GM12878 (cell line): ENCODE measurements around the gene VAV2. TPM values are rescaled to one million over a fixed set of nuclear protein-coding genes. Genes with fewer than 3 reads are reported as not detected.

Experiments used
- ATAC-seq: fragments of 200-7000 bp; cut with Tn5 transposase; 3 replicates; pipeline ENCODE4 v1.9.1; 2020; ENCODE audit warnings: mild to moderate bottlenecking, moderate library complexity
- BruUV-seq: library from RNA; stranded (reverse); fragments of 400-500 nt; replicated peaks from 2 replicates; lab custom pipeline; 2021; lab: Mats Ljungman, UMichigan
- CTCF ChIA-PET: fragments of 300-600 bp; sonication (Branson Sonifier 250); formaldehyde crosslinking; extraction: SDS; loops from one replicate; lab custom pipeline; 2021; ENCODE audit warnings: inconsistent platforms; lab: Yijun Ruan, JAX
- POLR2A ChIA-PET: fragments of 350-600 bp; formaldehyde crosslinking; extraction: SDS; loops from one replicate; lab custom pipeline; 2021; ENCODE audit warnings: inconsistent platforms; lab: Charles Lee
- RAD21 ChIA-PET: fragments of 300-600 bp; sonication (Branson Sonifier 250); formaldehyde crosslinking; loops from one replicate; lab custom pipeline; 2023; ENCODE audit warnings: antibody characterized with exemption; ENCODE audit not compliant: unreplicated experiment; lab: Charles Lee
- SMC1A ChIA-PET: fragments of 300-600 bp; sonication (Branson Sonifier 250); formaldehyde crosslinking; loops from one replicate; lab custom pipeline; 2023; ENCODE audit not compliant: unreplicated experiment, uncharacterized antibody; lab: Charles Lee
- DNase-seq: peaks from one replicate; pipeline ENCODE4 v3.0.0-alpha.2; 2011; ENCODE audit warnings: low read depth, low spot score
- FAIRE-seq: peaks from 3 replicates; lab custom pipeline; 2011; peaks lifted over from hg19 to GRCh38; lab: Jason Lieb, UNC
- H2AFZ ChIP-seq: 2 replicates; pipeline ENCODE4 v1.6.0; 2011; ENCODE audit warnings: low read depth, low read length, control low read depth; ENCODE audit not compliant: control insufficient read depth
- H3K27ac ChIP-seq: 2 replicates; pipeline ENCODE4 v1.5.1; 2011; ENCODE audit warnings: control low read depth; ENCODE audit not compliant: control insufficient read depth, insufficient read depth
- H3K27me3 ChIP-seq, 2 experiments: replicated peaks in 1 of 2; 2 replicates each; pipeline versions ENCODE4 v1.6.0 to v1.6.1; 2011; ENCODE audit warnings: low read length in 1 of 2; ENCODE audit not compliant: control insufficient read depth in 2 of 2, insufficient read depth in 2 of 2
- H3K36me3 ChIP-seq, 2 experiments: 2 replicates each; pipeline ENCODE4 v1.5.1; 2011; ENCODE audit warnings: low read length in 1 of 2; ENCODE audit not compliant: control insufficient read depth in 2 of 2, insufficient read depth in 2 of 2
- H3K4me1 ChIP-seq: 2 replicates; pipeline ENCODE4 v1.6.1; 2011; ENCODE audit warnings: mild to moderate bottlenecking, low read length, moderate library complexity, mixed read lengths; ENCODE audit not compliant: control insufficient read depth, insufficient read depth
- H3K4me2 ChIP-seq: 2 replicates; pipeline ENCODE4 v1.6.0; 2011; ENCODE audit warnings: control low read depth; ENCODE audit not compliant: control insufficient read depth, insufficient read depth
- H3K4me3 ChIP-seq: fragments of 200-600 bp; sonication (generic); 2 replicates; pipeline ENCODE4 v1.5.1; 2016
- H3K79me2 ChIP-seq: 2 replicates; pipeline ENCODE4 v1.6.0; 2011; ENCODE audit warnings: low read length; ENCODE audit not compliant: control insufficient read depth, insufficient read depth
- H3K9ac ChIP-seq: 2 replicates; pipeline ENCODE4 v1.8.0; 2011; ENCODE audit warnings: low read length, control low read depth, mixed read lengths; ENCODE audit not compliant: control insufficient read depth, insufficient read depth
- H3K9me3 ChIP-seq: replicated peaks from 3 replicates; pipeline ENCODE4 v1.5.1; 2011; ENCODE audit warnings: mild to moderate bottlenecking, low read length; ENCODE audit not compliant: control insufficient read depth, insufficient read depth
- H4K20me1 ChIP-seq: 2 replicates; pipeline ENCODE4 v1.6.0; 2011; ENCODE audit not compliant: control insufficient read depth, insufficient read depth
- BCL11A ChIP-seq: IDR thresholded peaks from 2 replicates; pipeline ENCODE4 v1.6.1; 2011; ENCODE audit warnings: low read depth, low read length
- EED ChIP-seq: sonication (generic); IDR thresholded peaks from 2 replicates; pipeline ENCODE4 v1.6.1; 2016; ENCODE audit warnings: antibody characterized with exemption, low read depth
- EP300 ChIP-seq, 2 experiments: fragments of 150-350 bp in 1 of 2; IDR thresholded peaks; 2 replicates each; pipeline ENCODE4 v1.6.1; 2011 to 2012; ENCODE audit warnings: low read depth in 2 of 2, low read length in 2 of 2, borderline replicate concordance in 1 of 2, improper control_type of control experiment in 1 of 2, inconsistent platforms in 1 of 2; ENCODE audit not compliant: control insufficient read depth in 1 of 2
- FOXM1 ChIP-seq: IDR thresholded peaks from 2 replicates; pipeline ENCODE4 v1.6.1; 2012; ENCODE audit warnings: low read depth, mild to moderate bottlenecking, inconsistent platforms, low read length, moderate library complexity
- IRF4 ChIP-seq: IDR thresholded peaks from 2 replicates; pipeline ENCODE4 v1.6.1; 2011; ENCODE audit warnings: low read depth, low read length
- POU2F2 ChIP-seq: IDR thresholded peaks from 3 replicates; pipeline ENCODE4 v1.6.1; 2011; ENCODE audit warnings: low read depth, mild to moderate bottlenecking, low read length, borderline replicate concordance
- RB1 ChIP-seq: fragments of 450-650 bp; formaldehyde crosslinking; IDR thresholded peaks from 2 replicates; pipeline ENCODE4 v1.6.1; 2017; ENCODE audit warnings: mild to moderate bottlenecking, borderline replicate concordance
- RELA ChIP-seq: fragments of 450-650 bp; IDR thresholded peaks from 2 replicates; pipeline ENCODE4 v1.8.0; 2014; ENCODE audit warnings: borderline replicate concordance; ENCODE audit not compliant: partially characterized antibody
- SMARCA5 ChIP-seq: fragments of 450-650 bp; IDR thresholded peaks from 2 replicates; pipeline ENCODE4 v1.6.1; 2017; ENCODE audit warnings: mild to moderate bottlenecking
- SP1 ChIP-seq: IDR thresholded peaks from one replicate; pipeline ENCODE4 v1.6.1; 2011; ENCODE audit warnings: low read depth, low read length
- SRF ChIP-seq, 2 experiments: IDR thresholded peaks; 2 replicates each; pipeline ENCODE4 v1.6.1; 2011; ENCODE audit warnings: low read depth in 2 of 2, low read length in 2 of 2, mild to moderate bottlenecking in 1 of 2, moderate library complexity in 1 of 2
- STAT1 ChIP-seq: fragments of 450-650 bp; conservative IDR thresholded peaks from 2 replicates; pipeline ENCODE4 v1.6.1; 2014; ENCODE audit warnings: antibody characterized with exemption, mild to moderate bottlenecking
- TAF1 ChIP-seq: IDR thresholded peaks from 2 replicates; pipeline ENCODE4 v1.6.1; 2011; ENCODE audit warnings: mild to moderate bottlenecking, low read depth, low read length, borderline replicate concordance
- TCF7 ChIP-seq: IDR thresholded peaks from 2 replicates; pipeline ENCODE4 v1.6.1; 2014; ENCODE audit warnings: antibody characterized with exemption, borderline replicate concordance
- ZNF274 ChIP-seq: IDR thresholded peaks from one replicate; pipeline ENCODE4 v1.8.0; 2011; ENCODE audit not compliant: insufficient read length, insufficient read depth
- WGBS: methylation state at CpG from one replicate; pipeline ENCODE4 v1.1.6; 2016; ENCODE audit warnings: low lambda C conversion rate; ENCODE audit not compliant: insufficient replicate concordance, insufficient coverage; ENCODE audit errors: missing lambda C conversion rate; 5-methylcytosine and 5-hydroxymethylcytosine counted together
- in situ Hi-C: fragments of 300-500 bp; cut with MboI; formaldehyde crosslinking; loops from 9 replicates; pipeline ENCODE4 v1.14.3; 2018; ENCODE audit warnings: mixed read lengths
- intact Hi-C: fragments of 100-400 bp; cut with micrococcal nuclease; formaldehyde crosslinking; loops from one replicate; pipeline ENCODE4 v1.14.2; 2022; ENCODE audit not compliant: unreplicated experiment
- polyA plus RNA-seq, 11 experiments: library from polyadenylated mRNA; depleted of rRNA in 4 of 11; unstranded in 6 of 11; stranded (reverse) in 5 of 11; fragments of >200 nt; fragmentation: Nextera tagmentation in 4 of 11; fragmentation: Illumina TruSeq in 1 of 11; extraction: Ambion mirVana in 4 of 11; extraction: Trizol in 1 of 11; gene quantifications; 1 replicate in 1 of 11; 2 replicates in 10 of 11; pipeline versions ENCODE4 v1.2.1 to v1.2.3, GENCODE V29; 2011 to 2016; ENCODE audit warnings: inconsistent platforms in 2 of 11, missing spikeins in 2 of 11, low read depth in 1 of 11
- total RNA-seq, 4 experiments: library from RNA; depleted of rRNA in 3 of 4; stranded (reverse); fragments of >200 nt in 3 of 4; fragmentation: Illumina TruSeq in 1 of 4; extraction: Trizol in 1 of 4; gene quantifications; 2 replicates each; pipeline versions ENCODE4 v1.2.1 to v1.2.3, GENCODE V29; 2013 to 2021
- TF ChIP-seq, protein P1 (sequence below): fragments of 450-650 bp; formaldehyde crosslinking; IDR thresholded peaks from 2 replicates; pipeline ENCODE4 v1.4.0; 2022; ENCODE audit warnings: mild to moderate bottlenecking, moderate library complexity
- TF ChIP-seq, protein P2 (sequence below): IDR thresholded peaks from 2 replicates; pipeline ENCODE4 v1.6.1; 2011; ENCODE audit warnings: borderline replicate concordance, low read depth, mild to moderate bottlenecking, moderate library complexity, mixed read lengths, low read length; ENCODE audit not compliant: insufficient read depth; ENCODE audit errors: extremely low read length
- TF ChIP-seq, protein P3 (sequence below): fragments of 450-650 bp; IDR thresholded peaks from 2 replicates; pipeline ENCODE4 v1.6.1; 2016; ENCODE audit warnings: mild to moderate bottlenecking

Gene VAV2
- total and polyA plus RNA-seq, 10 of the 15 experiments (the other 5 are each of a cell fraction or from before 2014, with no cell fraction given): 0.13 to 43.9 (median 16.9) TPM

DNA sequence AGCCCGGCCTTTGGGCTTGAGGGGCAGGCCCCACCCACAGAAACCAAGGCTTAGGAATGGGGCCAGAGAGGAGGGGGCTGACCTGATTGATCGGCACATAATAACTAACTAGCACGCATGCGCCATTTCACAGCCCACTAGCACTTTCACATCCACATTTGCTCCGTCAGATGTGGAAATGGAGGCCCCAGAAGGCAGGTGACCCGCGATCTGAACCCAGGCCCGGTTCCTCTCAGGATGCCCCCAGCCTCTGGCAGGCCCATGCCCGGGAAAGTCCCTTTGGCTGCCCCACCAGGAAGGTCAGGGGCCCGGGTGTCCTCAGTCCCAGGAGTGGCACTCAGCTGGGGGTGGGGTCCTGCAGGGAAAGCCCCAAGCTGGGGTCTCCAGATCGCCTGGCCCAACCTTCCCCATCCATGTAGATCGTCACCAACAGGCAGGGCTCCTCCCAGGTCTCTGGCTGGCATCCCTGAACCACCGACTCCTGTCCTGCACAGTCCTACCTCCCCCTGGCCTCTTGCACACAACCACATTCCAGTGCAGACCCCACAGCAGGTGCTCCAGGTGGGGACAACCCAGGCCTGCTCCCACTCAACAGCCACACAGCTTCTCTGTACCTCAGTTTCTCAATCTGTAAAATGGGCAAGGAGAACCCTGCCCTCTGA is 46.7 kb downstream of the VAV2 start:
- H2AFZ ChIP-seq: no peak overlapping the region
- FAIRE-seq (peak; percentile 99), DNase-seq (peak; percentile 89), ATAC-seq (peak; percentile 87)
- ChIA-PET CTCF (interaction anchor here (1.8 to 3.3 kb wide), 5 partner anchors 11 to 163 kb away, joined by 4 to 34 read pairs (median 6); no protein-coding TSS in a partner anchor), RAD21 (interaction anchor here (0.9 to 4.5 kb wide), 12 partner anchors 10 to 142 kb away, joined by 3 to 66 read pairs (median 7); partner anchors contain the start of gene VAV2), POLR2A (interaction anchor here (1.0 to 3.6 kb wide), 10 partner anchors 10 to 448 kb away, joined by 3 to 54 read pairs (median 9); no protein-coding TSS in a partner anchor), SMC1A (interaction anchor here (1.0 to 3.7 kb wide), 13 partner anchors 11 to 48 kb away, joined by 3 to 58 read pairs (median 5); no protein-coding TSS in a partner anchor)
- in situ Hi-C loops (no loop called here), intact Hi-C loops (loop anchor here (1.0 to 2.0 kb wide), 2 partner anchors 9 to 47 kb away; partner anchors contain the start of gene VAV2)
- H3K9ac ChIP-seq: peak overlapping the region; percentile 48
- WGBS: under 1% methylated on average over 12 of the region's 13 CpGs
- no TSS peak for BruUV-seq
- no peaks in the 10 kb centered on the region for H3K27me3 ChIP-seq
- peaks cover 32% of the 10 kb centered on the region for H3K4me1 ChIP-seq
- peak overlapping the region; percentile 35; the same call in 1 of the 2 replicates for H3K4me3 ChIP-seq
- peaks cover 74% of the 10 kb centered on the region for H3K79me2 ChIP-seq
- H4K20me1 ChIP-seq: no peaks in the 10 kb centered on the region
- no peaks in the 10 kb centered on the region for H3K9me3 ChIP-seq
- H3K27ac ChIP-seq: peak overlapping the region; percentile 89
- H3K4me2 ChIP-seq: peak overlapping the region; percentile 84
- peaks cover 0 to 15% of the 10 kb centered on the region in 2 experiments; a peak in 2 of 4 replicates for H3K36me3 ChIP-seq
- no peak for TF ChIP-seq TAF1
- TF ChIP-seq SP1: peak; percentile 70
- peak; percentile 97 for TF ChIP-seq RELA
- TF ChIP-seq SRF (IDR thresholded peaks at IDR 0.05; ENCODE audit: low read depth in 2 of 2, low read length in 2 of 2): 0 out of 4 replicates have a peak, but pooled peaks of 1 of the 2 experiments have one; percentile 42
- TF ChIP-seq RB1: no peak
- TF ChIP-seq SMARCA5: peak; percentile 99
- TF ChIP-seq BCL11A: peak; percentile 83
- TF ChIP-seq, protein P1, sequence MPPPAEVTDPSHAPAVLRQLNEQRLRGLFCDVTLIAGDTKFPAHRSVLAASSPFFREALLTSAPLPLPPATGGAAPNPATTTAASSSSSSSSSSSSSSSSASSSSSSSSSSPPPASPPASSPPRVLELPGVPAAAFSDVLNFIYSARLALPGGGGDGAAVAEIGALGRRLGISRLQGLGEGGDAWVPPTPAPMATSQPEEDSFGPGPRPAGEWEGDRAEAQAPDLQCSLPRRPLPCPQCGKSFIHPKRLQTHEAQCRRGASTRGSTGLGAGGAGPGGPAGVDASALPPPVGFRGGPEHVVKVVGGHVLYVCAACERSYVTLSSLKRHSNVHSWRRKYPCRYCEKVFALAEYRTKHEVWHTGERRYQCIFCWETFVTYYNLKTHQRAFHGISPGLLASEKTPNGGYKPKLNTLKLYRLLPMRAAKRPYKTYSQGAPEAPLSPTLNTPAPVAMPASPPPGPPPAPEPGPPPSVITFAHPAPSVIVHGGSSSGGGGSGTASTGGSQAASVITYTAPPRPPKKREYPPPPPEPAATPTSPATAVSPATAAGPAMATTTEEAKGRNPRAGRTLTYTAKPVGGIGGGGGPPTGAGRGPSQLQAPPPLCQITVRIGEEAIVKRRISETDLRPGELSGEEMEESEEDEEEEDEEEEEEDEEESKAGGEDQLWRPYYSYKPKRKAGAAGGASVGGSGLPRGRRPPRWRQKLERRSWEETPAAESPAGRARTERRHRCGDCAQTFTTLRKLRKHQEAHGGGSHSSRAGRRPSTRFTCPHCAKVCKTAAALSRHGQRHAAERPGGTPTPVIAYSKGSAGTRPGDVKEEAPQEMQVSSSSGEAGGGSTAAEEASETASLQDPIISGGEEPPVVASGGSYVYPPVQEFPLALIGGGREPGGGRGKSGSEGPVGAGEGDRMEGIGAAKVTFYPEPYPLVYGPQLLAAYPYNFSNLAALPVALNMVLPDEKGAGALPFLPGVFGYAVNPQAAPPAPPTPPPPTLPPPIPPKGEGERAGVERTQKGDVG: peak; percentile 77; the same call in 1 of the 2 replicates
- TF ChIP-seq EED: peak; percentile 91
- TF ChIP-seq EP300 (IDR thresholded peaks at IDR 0.05; ENCODE audit: borderline replicate concordance in 1 of 2, control insufficient read depth in 1 of 2, low read depth in 2 of 2, low read length in 2 of 2): peak; percentile 73 to 85; a peak in 3 of 4 replicates
- TF ChIP-seq TCF7: no peak; the same call in 1 of the 2 replicates
- TF ChIP-seq, protein P2, sequence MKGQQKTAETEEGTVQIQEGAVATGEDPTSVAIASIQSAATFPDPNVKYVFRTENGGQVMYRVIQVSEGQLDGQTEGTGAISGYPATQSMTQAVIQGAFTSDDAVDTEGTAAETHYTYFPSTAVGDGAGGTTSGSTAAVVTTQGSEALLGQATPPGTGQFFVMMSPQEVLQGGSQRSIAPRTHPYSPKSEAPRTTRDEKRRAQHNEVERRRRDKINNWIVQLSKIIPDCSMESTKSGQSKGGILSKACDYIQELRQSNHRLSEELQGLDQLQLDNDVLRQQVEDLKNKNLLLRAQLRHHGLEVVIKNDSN: peak; percentile 7
- TF ChIP-seq STAT1: 0 out of 2 replicates have a peak, but pooled peaks have one; percentile 27
- TF ChIP-seq IRF4: peak; percentile 92
- TF ChIP-seq, protein P3, sequence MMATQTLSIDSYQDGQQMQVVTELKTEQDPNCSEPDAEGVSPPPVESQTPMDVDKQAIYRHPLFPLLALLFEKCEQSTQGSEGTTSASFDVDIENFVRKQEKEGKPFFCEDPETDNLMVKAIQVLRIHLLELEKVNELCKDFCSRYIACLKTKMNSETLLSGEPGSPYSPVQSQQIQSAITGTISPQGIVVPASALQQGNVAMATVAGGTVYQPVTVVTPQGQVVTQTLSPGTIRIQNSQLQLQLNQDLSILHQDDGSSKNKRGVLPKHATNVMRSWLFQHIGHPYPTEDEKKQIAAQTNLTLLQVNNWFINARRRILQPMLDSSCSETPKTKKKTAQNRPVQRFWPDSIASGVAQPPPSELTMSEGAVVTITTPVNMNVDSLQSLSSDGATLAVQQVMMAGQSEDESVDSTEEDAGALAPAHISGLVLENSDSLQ: peak; percentile 87
- peak; percentile 44; the same call in 1 of the 2 replicates for TF ChIP-seq FOXM1
- TF ChIP-seq POU2F2: peak; percentile 75; the same call in 1 of the 3 replicates
- TF ChIP-seq ZNF274: no peak
